ENCODE measurements around the gene GPR31.

The GPR31 gene

GRCh38 chr6:167165858-167166471 is 8.2 kb upstream of the GPR31 start:
- DNase-seq = no peak

GRCh38 chr6:167164261-167164660 is 6.5 kb upstream of the GPR31 start:
- no peak for DNase-seq

- no peak for DNase-seq
These were observed 5.8 kb upstream of the GPR31 start for GRCh38 chr6:167163476-167164011.

- no peak for DNase-seq
These were observed 4.8 kb upstream of the GPR31 start for GRCh38 chr6:167162591-167162990.

- no peak for DNase-seq
These were observed 4.2 kb upstream of the GPR31 start for GRCh38 chr6:167161851-167162467.

GRCh38 chr6:167157414-167157813 is 366 bp downstream of the GPR31 start:
- DNase-seq = no peak

DNA sequence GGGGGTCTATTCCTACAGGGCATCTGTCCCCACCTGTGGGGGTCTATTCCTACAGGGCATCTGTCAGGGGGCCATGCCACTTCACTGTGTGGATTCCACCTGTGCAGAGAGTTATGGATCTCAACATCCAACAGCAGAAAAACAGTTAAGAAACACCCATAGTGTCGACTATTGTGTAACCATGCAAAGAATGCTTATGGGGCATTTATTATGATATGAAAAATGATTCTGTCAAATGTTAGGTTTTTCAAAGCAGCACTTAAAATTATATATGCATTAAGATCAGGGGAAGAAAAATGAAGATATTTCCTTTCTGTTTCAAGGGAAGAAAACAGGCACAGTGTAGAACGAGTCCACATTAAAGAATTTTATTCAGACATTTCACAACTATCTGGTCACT is 2.9 kb downstream of the GPR31 start:
- no peak for DNase-seq

GRCh38 chr6:167154291-167154690 is 3.5 kb downstream of the GPR31 start:
- no peak for DNase-seq

GRCh38 chr6:167153521-167153959 is 4.2 kb downstream of the GPR31 start:
- no peak for DNase-seq

GRCh38 chr6:167152862-167153261 is 4.9 kb downstream of the GPR31 start:
- no peak for DNase-seq

GRCh38 chr6:167151648-167152047 is 6.1 kb downstream of the GPR31 start:
- no peak for DNase-seq

DNA sequence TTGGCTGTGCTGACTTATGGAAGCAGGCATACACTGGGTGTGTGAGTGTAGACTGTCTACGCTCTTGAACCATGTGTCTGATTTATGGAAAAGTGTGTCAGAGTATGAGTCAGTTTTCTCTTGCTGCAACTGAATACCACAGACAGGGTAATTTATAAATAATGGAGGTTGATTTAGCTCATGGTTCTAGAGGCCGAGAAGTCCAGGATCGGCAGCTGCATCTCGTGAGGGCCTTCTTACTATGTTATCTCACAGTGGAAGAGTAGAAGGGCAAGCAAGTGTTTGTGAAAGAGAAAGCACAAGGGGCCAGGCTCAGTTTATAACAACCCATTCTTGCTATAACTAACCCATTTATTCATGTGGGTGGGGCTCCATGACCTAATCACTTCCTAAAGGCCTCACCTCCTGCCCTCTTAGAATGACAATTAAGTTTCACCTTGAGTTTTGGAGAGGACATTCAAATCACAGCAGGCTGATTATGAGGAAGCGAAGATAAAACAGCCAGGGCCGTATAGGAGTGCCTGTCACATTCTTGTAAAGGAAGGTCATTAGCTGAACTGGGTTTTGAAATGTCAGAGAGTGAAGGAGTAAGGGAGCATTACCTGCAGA is 6.7 kb downstream of the GPR31 start:
- DNase-seq = no peak

DNA sequence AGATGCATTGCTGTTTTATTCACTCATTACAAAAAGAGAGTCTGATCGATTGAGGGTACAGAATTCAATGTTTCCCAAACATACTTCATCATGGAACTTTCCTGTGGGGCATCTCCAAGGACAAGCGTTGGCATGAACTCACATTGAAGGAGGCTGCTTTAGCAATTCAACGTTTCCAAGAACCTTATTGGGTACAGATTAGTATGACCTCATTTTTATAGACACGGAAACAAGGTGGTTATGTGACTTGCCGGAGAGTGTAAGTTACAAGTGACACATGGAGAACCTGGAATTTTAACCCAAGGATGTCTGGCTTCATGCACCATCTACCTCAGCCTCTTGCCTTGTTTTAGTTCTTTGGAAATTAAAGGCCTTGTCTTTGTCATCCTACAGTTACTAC is 8.8 kb downstream of the GPR31 start:
- DNase-seq = no peak

- DNase-seq = no peak
These were observed 9.8 kb downstream of the GPR31 start for GRCh38 chr6:167148021-167148420.

DNA sequence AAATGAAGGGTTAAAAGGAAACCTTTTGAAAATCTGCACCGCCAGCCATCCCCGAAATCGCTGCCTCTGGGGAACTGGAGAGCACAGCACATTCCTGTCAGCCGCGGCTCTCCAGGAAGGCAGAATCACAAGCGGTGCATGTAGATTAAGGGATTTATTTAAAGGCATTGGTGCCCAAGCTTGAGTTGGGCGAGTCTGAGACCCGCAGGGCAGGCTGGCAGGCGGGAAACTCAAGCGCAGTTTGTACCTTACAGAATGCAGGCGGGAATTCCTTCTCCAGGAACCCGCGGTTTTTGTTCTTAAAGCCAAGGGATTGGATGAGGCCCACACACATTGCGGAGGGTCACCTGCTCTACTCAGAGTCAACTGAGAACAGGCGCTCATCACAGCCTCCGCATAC is 10.8 kb downstream of the GPR31 start:
- DNase-seq = no peak

DNA sequence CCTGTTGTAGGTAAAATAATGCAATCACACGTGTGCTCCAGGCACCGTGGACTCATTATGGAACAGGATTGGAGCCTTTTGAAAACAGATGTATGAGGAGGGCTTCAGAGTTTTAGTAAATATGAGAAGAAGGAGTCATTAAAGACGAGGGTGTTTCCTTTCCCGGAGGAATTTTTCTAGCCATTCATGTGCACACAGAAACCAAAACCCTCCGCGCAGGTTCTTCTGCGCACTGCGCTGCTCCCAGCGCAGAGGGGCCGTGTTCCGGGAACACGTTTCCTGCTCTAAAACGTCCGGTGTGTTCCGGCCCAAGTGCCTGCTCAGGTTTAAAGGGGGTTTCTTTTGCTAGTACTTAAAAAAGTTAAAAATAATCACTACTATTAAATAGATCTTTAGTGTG is 11.6 kb downstream of the GPR31 start:
- no peak for DNase-seq

- no peak for DNase-seq
These were observed 12.3 kb downstream of the GPR31 start for GRCh38 chr6:167145461-167145860.

DNA sequence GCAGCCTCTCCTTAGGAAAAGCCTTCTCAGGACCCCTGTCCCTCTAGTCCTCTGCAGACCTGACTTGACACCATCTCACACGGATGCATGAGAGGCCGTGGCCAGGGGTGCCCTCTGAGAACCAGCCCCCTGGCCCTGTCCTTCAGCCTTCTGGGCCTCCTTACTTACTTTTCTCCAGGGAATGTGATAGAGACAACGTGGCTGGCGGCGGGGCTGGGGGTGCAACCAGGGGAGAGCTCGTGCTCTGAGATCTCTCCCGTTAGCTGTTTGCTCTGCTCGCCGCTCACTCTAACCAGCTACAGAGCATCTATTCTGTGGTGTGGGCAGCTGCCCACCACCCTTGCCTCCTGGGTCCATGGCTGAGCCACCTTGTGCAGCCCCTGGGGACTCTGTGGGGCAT is 14.7 kb downstream of the GPR31 start:
- no peak for DNase-seq

- no peak for DNase-seq
These were observed 15.4 kb downstream of the GPR31 start for GRCh38 chr6:167142433-167142761.

DNA sequence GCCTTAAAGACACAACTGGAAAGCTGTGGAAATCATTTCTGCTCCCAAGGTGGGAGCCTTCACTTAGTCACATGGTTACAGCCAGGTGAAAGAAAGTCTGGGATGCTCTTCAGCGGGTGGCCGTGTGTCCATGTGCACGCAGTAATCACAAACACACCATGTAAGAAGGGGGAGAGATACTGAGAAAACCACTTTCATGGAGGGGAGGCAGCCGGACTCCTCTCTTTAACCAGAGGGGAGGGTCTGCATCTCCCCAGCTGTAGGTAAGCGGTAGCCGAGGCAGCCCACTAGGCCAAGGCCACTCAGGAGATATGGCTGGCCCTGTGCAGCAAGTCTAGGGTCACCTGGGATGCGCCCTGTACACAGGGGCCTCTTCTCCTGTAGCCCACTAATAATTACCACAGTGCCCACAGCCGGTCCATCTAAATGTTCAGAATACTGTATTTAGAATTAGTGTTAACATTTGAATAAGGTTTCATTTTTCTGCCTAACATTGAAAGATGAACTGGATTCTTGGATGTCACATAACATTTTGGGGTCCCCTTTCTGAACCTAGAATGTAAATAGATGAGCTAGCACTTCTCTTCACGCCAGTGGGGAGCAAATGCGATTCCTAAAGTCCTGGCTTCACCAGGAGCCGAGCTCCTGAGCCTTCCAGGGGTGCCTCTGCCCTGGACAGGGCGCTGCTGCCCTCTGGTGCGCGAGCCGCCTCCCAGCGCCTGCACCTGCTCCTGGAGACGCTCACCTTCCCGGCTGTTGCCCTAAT is 15.9 kb downstream of the GPR31 start:
- peak; percentile 21 to 67 for DNase-seq

DNA sequence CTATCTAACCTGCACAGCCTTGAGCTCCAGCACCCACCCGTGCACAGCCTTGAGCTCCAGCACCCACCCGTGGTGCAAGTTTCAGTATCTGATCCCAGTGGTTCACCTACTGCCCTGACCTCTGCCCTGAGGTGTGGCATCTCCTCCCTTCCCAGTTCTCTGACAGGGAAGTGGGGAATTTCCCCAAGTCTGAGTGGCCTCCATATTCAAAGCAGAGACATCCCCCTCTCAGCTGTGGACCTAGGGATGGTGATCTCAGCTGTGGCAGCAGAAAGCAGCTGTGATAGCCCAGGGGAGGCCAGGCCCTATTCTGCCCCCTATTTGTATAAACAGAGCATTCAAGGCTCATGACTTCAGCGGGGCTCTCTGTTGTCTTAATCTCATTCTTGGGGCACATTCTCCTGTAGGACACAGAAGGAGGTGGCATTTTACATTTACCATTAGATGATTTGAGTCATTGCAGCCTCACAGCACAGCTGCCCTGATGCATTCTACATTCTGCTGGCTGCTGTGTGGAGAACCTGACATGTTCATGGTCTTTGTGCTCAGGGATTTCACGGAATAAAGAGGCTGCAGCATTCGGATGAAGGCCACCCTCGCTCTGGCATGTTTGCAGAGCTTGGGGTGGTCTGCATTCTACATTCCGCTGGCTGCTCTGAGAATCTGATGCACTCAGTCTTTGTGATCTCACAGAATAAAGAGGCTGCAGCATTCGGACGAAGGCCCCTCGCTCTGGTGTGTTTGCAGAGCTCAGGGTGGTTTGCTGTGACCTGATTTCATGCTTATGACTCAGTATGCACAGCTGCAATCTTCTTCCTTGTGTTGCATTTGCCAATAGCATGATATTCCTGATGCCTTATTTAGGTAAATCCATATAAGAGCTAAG is 16.9 kb downstream of the GPR31 start:
- DNase-seq = peak in 1 of 2 experiments; percentile 23

DNA sequence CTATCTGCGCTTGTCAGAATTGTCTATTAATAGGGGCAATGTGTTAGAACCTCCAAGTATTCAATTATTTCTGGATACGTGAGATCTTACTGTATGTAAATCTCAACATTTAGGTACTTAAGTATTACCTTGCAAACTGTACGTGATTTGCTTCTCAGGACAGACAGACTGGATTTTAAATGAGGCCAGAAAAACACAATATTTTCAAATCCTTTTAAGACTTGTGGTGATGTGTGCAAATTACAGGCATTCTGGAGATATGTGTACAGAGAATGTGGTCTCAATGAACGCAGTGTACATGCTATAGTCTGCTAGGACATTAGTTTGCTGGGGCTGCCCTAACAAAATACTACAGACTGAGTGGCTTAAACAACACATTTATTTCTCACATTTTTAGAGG is 18.0 kb downstream of the GPR31 start:
- DNase-seq = no peak

DNA sequence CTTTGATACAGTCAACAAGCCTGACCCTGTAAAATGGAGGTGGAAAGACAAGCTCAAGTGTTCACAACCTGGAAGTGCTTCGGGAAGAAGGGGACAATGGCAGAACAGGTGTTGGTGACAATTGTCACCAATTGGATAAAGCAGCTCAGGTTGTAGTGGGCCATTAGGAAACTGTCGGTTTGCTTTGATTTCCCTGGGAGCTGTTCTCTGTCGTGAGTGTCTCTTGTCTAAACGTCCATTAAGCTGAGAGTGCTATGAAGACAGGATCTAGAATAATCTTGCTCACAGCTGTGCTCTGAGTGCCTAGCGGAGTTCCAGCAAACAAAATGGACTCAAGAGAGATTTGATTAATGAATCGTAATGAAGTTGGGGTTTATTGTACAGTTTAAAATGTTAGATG is 19.9 kb downstream of the GPR31 start:
- DNase-seq = no peak
